PC-3 (cell line): Measurements from ENCODE around the gene DCAF16. TPM values are rescaled to one million over a fixed set of nuclear protein-coding genes. Genes with fewer than 3 reads are reported as not detected.

ENCODE experiments used
- ATAC-seq: fragments of 200-7000 bp; cut with Tn5 transposase; 2 replicates; pipeline ENCODE4 v1.9.1; 2020; ENCODE audit warnings: mild to moderate bottlenecking, moderate library complexity
- BruUV-seq: library from RNA; stranded (reverse); fragments of 400-500 nt; replicated peaks from 2 replicates; lab custom pipeline; 2021; lab: Mats Ljungman, UMichigan
- CTCF ChIA-PET: fragments of 300-600 bp; sonication (Branson Sonifier 250); formaldehyde crosslinking; loops from one replicate; lab custom pipeline; 2022; ENCODE audit warnings: antibody characterized with exemption; lab: Charles Lee
- POLR2A ChIA-PET: fragments of 300-600 bp; sonication (Branson Sonifier 250); formaldehyde crosslinking; loops from one replicate; lab custom pipeline; 2022; ENCODE audit warnings: antibody characterized with exemption; ENCODE audit not compliant: unreplicated experiment; lab: Charles Lee
- DNase-seq: peaks from one replicate; pipeline ENCODE4 v3.0.0-alpha.2; 2015
- H2AFZ ChIP-seq: fragments of 300-600 bp; sonication (generic); 2 replicates; pipeline ENCODE4 v1.6.0; 2016; ENCODE audit warnings: antibody characterized with exemption, low read length
- H3F3A ChIP-seq: fragments of 300-600 bp; sonication (generic); one replicate; pipeline ENCODE4 v1.6.0; 2017; ENCODE audit warnings: antibody characterized with exemption, low read length, control low read depth, mild to moderate bottlenecking; ENCODE audit not compliant: unreplicated experiment
- H3K27ac ChIP-seq: fragments of 300-600 bp; sonication (generic); 2 replicates; pipeline ENCODE4 v1.5.1; 2016; ENCODE audit warnings: mild to moderate bottlenecking, low read length
- H3K27me3 ChIP-seq: fragments of 300-600 bp; sonication (generic); 2 replicates; pipeline ENCODE4 v1.6.1; 2016; ENCODE audit warnings: low read length, mixed read lengths
- H3K36me3 ChIP-seq: fragments of 300-600 bp; sonication (generic); 2 replicates; pipeline ENCODE4 v1.6.1; 2016; ENCODE audit warnings: low read depth, mixed run types, low read length, mixed read lengths
- H3K4me1 ChIP-seq: fragments of 300-600 bp; sonication (generic); 2 replicates; pipeline ENCODE4 v1.5.1; 2016; ENCODE audit warnings: low read length; ENCODE audit not compliant: insufficient read depth
- H3K4me2 ChIP-seq: fragments of 300-600 bp; sonication (generic); 2 replicates; pipeline ENCODE4 v1.6.0; 2016; ENCODE audit warnings: low read length
- H3K4me3 ChIP-seq: fragments of 300-600 bp; sonication (generic); 2 replicates; pipeline ENCODE4 v1.5.1; 2016; ENCODE audit warnings: mild to moderate bottlenecking, low read length, mixed read lengths
- H3K79me2 ChIP-seq: fragments of 300-600 bp; sonication (generic); 2 replicates; pipeline ENCODE4 v1.6.1; 2017; ENCODE audit warnings: low read length, mixed read lengths
- H3K9ac ChIP-seq: fragments of 300-600 bp; sonication (generic); 2 replicates; pipeline ENCODE4 v1.6.0; 2016; ENCODE audit warnings: mild to moderate bottlenecking, low read length
- H3K9me2 ChIP-seq: fragments of 300-600 bp; sonication (generic); replicated peaks from 2 replicates; pipeline ENCODE4 v1.6.1; 2016; ENCODE audit warnings: mixed run types, low read length, mixed read lengths
- H3K9me3 ChIP-seq: fragments of 300-600 bp; sonication (generic); 2 replicates; pipeline ENCODE4 v1.6.1; 2016; ENCODE audit warnings: low read length, mixed read lengths
- H4K20me1 ChIP-seq: fragments of 300-600 bp; sonication (generic); 2 replicates; pipeline ENCODE4 v1.6.1; 2016; ENCODE audit warnings: low read length, mixed read lengths
- EZH2 ChIP-seq: fragments of 300-600 bp; sonication (generic); IDR thresholded peaks from one replicate; pipeline ENCODE4 v1.6.1; 2017; ENCODE audit warnings: antibody characterized with exemption, mild to moderate bottlenecking, low read length; ENCODE audit not compliant: unreplicated experiment
- EZH2phosphoT487 ChIP-seq: fragments of 300-600 bp; sonication (generic); IDR thresholded peaks from 2 replicates; pipeline ENCODE4 v1.6.1; 2018; ENCODE audit warnings: mild to moderate bottlenecking, antibody characterized with exemption, low read length, borderline replicate concordance
- intact Hi-C: fragments of 100-400 bp; cut with micrococcal nuclease; formaldehyde crosslinking; loops from 2 replicates; pipeline ENCODE4 v1.9.0; 2023
- total RNA-seq: library from RNA; depleted of rRNA; stranded (reverse); fragments of >200 nt; gene quantifications from 2 replicates; pipeline ENCODE4 v1.2.3, GENCODE V29; 2014
- TF ChIP-seq, protein P1 (sequence below): fragments of 300-600 bp; sonication (generic); conservative IDR thresholded peaks from 2 replicates; pipeline ENCODE4 v1.5.1; 2017; ENCODE audit warnings: antibody characterized with exemption, low read depth, mild to moderate bottlenecking, low read length

DCAF16 gene
- total RNA-seq, 1 experiment from 2014 or later: 26.1 TPM

DNA sequence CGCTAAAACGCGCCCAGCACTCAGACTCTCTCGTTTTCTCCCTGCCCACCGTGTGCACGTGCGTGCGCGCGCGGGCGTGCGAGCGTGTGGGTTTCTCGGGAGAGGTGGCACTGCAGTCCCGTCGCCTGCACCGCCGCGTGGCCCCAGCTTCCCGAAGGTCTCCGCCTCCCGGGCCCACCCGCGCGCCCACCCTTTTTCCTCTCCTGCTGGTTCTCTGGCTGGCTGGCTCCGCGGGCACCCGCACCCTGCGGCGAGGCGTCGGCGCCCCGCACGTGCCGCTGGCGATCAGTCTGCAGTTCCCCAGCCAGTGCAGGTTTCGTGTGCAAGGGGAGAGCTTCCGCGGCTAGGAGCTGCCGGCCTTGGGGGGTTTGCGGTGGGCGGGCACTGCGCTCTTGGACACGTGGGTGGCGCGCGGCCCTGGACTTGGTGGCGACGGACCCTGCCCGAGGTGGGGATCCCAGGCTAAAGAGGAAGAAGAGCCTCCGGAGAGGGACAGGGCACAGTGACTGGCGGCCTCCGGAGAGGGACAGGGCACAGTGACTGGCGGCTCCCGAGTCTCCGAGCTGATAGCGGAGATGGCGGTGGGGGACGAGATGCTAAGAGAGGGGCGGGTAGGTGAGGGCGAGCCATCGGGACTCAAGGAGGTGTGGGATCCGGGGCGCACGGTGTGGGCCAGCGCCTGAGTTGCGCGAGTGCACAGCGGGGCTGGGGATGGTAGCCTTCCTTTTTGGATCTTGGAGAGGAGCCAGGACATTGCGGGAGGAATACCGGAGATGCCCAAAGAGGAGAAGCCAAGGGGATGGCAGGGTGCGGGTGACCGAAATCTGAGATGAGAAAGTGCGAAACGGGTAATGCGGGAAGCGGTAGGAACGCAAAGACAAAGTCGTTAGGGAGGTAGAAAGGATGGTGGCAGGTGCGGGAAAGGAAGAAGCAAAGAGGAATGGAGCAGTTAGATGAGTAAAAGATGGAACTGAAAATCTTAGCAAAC lies 29.0 kb downstream of the DCAF16 start, which contains the start of gene FAM184B:
Gene FAM184B, minus strand, starts transcription at position 322 of the 988 bp plus-strand sequence. CDS start 322 bp downstream, outside the sequence.
- peak; percentile 38 for ATAC-seq
- ChIA-PET POLR2A (no interaction called here), CTCF (no interaction called here)
- Histone ChIP-seq H3K4me2 (peak within 1 kb of the TSS; percentile 85), H2AFZ (peak within 1 kb of the TSS; percentile 86), H3K4me1 (peaks cover 11% of the 10 kb centered on the region), H3K27me3 (no peaks in the 10 kb centered on the region), H3K9ac (peak within 1 kb of the TSS; percentile 32; the same call in 1 of the 2 replicates), H3K27ac (no peak within 1 kb of the TSS; the same call in 1 of the 2 replicates), H3K79me2 (no peaks in the 10 kb centered on the region), H3K9me2 (no peaks in the 10 kb centered on the region), H3F3A (no peaks in the 10 kb centered on the region), H4K20me1 (no peaks in the 10 kb centered on the region), H3K9me3 (no peaks in the 10 kb centered on the region), H3K4me3 (peak within 1 kb of the TSS; percentile 67), H3K36me3 (no peaks in the 10 kb centered on the region)
- DNase-seq: no peak
- BruUV-seq: no TSS peak
- intact Hi-C loops: no loop called here
- TF ChIP-seq EZH2phosphoT487 (no peak), EZH2 (no peak)
- TF ChIP-seq, protein P1, sequence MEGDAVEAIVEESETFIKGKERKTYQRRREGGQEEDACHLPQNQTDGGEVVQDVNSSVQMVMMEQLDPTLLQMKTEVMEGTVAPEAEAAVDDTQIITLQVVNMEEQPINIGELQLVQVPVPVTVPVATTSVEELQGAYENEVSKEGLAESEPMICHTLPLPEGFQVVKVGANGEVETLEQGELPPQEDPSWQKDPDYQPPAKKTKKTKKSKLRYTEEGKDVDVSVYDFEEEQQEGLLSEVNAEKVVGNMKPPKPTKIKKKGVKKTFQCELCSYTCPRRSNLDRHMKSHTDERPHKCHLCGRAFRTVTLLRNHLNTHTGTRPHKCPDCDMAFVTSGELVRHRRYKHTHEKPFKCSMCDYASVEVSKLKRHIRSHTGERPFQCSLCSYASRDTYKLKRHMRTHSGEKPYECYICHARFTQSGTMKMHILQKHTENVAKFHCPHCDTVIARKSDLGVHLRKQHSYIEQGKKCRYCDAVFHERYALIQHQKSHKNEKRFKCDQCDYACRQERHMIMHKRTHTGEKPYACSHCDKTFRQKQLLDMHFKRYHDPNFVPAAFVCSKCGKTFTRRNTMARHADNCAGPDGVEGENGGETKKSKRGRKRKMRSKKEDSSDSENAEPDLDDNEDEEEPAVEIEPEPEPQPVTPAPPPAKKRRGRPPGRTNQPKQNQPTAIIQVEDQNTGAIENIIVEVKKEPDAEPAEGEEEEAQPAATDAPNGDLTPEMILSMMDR: no peak

- peak overlapping the region; percentile 85 for H3K4me2 ChIP-seq
- H3K9me2 ChIP-seq: no peaks in the 10 kb centered on the region
- H4K20me1 ChIP-seq: no peaks in the 10 kb centered on the region
- no peaks in the 10 kb centered on the region for H3K36me3 ChIP-seq
- H3K79me2 ChIP-seq: no peaks in the 10 kb centered on the region
- TF ChIP-seq EZH2phosphoT487: no peak
- TF ChIP-seq, protein P1: no peak
- TF ChIP-seq EZH2: no peak
- H3K4me1 ChIP-seq: peaks cover 9% of the 10 kb centered on the region
- peak overlapping the region; percentile 32; the same call in 1 of the 2 replicates for H3K9ac ChIP-seq
- ChIA-PET CTCF (no interaction called here), POLR2A (no interaction called here)
- peak overlapping the region; percentile 86 for H2AFZ ChIP-seq
- DNase-seq (peak; percentile 56), ATAC-seq (peak; percentile 64)
- BruUV-seq: no TSS peak
- H3K9me3 ChIP-seq: no peaks in the 10 kb centered on the region
- peak overlapping the region; percentile 67 for H3K4me3 ChIP-seq
- H3K27ac ChIP-seq: no peak overlapping the region; the same call in 1 of the 2 replicates
- H3F3A ChIP-seq: no peaks in the 10 kb centered on the region
- intact Hi-C loops: no loop called here
- H3K27me3 ChIP-seq: no peaks in the 10 kb centered on the region
Measured at GRCh38 chr4:17780501-17781299, 29.9 kb downstream of the DCAF16 start.
